RCC 7860 (cell line): ENCODE results near the gene KDM4C.
"Not testable (repeated sequence)": the region's sequence is repeated elsewhere in the genome, so short reads cannot be mapped to it uniquely, and the experiment has no call there.

ENCODE experiments used
- DNase-seq: peaks from one replicate; pipeline ENCODE4 v3.0.0-alpha.2; 2015; ENCODE audit warnings: low spot score
- FAIRE-seq: peaks from 2 replicates; lab custom pipeline; 2012; peaks lifted over from hg19 to GRCh38; lab: Jason Lieb, UNC

KDM4C gene

DNA sequence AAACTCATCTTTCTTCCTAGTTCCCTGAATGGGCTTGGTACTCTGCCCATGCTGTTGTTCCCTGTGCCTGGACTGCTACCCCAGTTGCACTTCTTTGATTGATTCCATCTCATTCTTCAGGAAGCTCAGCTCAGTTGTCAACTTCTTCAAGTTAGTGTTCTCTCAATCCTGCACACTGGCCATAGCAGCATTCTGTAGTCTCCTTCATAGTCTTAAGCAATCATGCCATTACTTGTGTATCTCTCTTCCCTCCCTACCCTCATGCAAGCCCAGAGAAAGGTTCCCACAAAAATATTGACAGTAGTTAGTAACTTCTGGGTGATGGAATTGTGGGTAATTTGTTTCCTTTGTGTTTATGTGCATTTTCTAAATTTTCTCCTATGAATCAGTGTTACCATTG lies 5.5 kb downstream of the KDM4C start:
- no peak for DNase-seq
- no peak for FAIRE-seq

DNA sequence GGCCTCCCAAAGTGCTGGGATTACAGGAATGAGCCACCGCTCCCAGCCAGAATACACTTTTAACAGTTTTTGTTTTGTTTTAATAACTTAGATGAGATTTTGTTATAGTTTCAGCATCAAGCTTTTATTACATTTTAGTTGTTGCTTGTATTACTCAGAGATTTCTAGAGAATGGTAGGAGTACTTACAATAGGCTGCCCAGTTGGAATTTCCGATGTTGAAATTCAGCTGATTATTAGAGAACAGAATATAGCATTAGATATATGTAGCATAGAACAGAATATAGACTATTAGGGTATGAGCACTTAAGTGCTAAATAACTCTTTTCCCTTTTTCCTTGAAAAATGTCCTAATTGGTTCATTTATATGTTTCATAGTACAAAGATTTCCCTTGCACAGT lies 6.2 kb downstream of the KDM4C start:
- FAIRE-seq: no peak

DNA sequence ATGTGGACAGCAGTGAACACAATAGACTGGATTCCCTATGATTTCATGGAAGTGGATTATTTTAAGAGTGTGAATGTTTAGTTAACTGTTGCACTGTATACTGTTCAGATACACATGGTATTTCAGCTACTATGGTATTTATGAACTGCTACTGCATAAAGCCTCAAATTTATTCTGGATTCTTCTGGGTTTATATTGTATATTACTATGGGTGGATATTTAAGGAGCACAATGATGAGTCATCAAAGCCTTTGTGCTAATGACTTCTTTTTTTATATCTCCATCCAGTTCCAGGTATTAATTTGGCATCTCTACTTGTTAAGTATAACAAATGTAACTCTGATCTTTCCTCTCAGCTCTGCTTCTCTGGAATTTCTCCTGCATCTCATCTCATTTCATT lies 6.8 kb downstream of the KDM4C start:
- FAIRE-seq (no peak), DNase-seq (no peak)

More for the DNA sequence above, 6.2 kb downstream of the KDM4C start:
- no peak for DNase-seq

DNA sequence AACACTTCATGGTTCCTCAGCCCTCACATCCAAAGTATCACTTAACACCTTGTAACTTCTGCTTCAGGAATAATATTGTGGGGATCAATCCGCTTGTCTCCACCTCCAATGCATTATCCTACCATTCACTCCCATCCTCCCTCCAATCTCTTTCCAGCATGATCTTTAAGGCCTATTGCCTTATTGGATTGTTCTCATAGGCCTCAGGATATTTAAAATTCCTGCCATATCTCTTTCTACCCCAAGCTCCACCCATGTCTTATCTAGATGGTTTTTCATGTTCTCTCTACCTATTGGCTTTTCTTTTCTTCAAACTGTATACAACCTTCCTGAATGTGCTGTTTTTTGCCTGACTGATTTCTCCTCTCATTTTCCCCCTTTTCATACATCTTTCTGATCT lies 7.2 kb downstream of the KDM4C start:
- FAIRE-seq (no peak), DNase-seq (no peak)

DNA sequence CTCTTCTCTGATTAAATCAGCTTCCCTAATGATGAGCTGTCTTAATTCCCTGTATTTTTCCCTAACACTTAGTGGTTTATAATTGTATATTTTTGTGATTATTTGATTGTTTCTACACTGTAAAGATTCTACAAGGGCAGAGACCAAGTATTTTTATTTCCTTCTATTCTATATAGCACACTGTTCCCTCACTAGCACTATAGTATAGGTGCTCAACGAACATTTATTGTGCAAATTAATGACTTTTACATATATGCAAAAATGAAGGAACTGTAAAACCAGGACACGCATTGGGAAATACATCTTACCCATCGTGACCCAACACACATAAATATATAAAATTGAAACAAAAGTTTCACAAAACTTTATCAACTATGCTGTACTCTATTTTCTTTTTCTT lies 7.6 kb downstream of the KDM4C start:
- DNase-seq (no peak), FAIRE-seq (no peak)

DNA sequence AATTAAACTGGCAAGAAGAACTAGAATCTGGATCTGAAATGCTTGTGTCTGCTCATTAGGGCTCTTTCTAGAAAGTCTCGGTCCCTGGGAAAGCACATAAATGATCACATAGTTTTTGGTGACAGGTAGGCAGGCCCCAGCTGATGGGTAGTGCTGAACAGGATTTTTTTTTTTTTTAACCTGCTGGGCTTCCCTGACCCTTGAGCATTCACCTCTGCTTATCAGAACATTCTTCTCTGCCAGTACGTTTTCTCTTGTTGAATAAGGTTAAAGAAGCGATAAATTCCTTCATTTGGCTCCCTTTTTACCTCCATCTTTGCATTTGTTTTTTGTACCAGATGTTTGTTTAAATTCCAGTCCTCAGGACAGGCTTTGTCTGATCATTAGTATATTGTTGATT lies 8.8 kb downstream of the KDM4C start:
- DNase-seq: no peak
- FAIRE-seq: no peak

DNA sequence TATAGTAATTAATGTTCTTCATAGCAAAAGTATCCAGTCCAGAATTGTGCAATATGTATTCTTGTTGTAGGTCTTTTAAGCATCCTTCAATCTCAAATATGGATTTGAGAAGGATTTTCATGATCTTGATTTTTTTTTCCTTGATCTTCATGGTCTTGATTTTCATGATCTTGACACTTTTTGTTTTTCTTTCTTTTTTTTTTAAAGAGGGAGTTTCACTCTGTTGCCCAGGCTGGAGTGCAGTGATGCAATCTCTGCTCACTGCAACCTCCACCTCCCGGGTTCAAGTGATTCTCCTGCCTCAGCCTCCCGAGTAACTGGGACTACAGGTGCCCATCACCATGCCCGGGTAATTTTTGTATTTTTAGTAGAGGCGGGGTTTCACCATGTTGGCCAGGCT lies 10.8 kb downstream of the KDM4C start:
- not testable (repeated sequence) for FAIRE-seq, DNase-seq

DNA sequence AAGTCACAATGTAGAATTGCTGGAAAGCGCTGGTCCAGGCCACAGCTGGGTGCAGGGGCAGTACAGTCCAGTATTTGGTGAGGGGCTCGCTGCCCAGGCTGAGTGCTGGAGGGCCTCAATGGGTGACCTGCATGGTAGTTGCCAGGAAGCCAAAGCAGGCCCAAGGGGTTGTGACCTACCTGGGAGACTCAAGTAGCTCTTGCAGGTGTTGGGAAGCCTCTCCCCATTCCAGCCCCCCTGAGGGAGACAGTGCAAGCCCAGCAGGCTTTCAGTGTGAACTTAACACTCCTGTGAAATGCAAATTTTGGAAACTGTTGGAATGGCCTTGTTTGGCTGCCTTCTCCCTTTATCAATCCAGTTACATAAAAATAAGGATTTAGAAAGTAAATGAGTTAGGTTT lies 13.9 kb downstream of the KDM4C start:
- no peak for FAIRE-seq
- DNase-seq: no peak

DNA sequence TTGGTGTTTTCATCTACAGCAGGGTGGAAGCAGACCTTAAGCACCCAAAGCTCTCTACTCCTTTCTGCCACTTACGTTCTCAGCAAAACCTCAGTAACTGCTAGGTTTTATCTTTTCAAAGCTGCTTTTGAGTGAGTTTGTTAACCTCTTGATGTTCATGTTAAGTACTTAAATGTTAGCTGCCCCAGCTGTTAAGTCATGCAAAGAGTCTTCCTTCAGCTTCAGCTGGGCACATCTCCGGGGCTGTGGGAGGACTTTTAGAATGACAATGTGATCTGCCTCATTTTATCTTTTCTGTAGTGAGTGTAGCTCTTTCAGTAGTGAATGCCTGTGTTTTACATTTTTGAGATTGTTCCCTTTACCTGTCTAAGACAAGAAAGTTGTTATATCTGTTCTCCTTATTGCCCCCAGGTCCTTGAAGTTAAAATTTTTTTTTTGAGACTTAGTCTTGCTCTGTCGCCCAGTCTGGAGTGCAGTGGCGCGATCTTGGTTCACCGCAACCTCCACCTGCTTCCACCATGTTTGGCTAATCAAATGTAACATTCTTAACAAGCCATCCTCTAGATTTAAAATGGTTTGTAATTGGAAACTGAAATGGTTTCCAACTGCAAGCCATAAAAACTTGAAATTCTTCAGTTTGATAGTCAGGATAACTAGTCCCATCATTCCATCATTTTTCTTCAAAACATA lies 19.6 kb downstream of the KDM4C start:
- DNase-seq (no peak), FAIRE-seq (no peak)

DNA sequence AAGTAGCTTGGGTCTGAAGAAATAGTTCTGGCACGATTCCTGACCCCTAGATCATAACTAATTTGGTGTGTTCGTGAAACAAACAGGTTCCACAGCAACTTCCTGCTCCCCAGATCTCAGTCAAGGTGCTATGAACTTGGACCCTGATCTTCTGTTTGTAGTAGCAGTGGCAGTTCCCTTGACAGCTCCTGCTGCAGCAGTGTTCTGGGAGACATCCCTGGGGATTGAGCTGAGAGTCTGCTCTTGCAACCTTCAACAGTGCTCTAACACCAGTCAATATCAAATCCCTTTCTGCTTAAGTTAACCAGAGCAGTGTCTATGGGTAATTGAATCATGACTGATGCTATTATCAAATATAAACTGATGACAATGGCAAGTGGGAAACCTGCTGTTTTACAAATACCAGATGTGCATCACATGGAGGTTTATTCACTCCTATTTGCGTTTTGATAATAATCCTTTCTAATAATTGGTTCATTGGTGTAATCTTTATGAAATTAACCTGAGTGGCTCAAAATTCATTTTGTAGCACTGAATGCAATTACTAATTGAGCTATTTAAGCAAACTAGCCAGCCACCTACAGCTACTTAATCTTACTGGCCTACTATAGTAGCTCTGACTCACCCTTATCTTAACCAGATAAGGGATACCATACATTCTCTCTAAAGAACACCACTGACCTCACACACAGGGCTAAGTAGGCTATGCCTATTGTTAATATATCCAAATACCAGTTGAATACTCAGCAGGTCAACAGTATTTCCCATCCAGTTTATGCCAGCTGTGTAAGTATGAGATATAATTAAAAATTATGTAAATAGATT lies 21.9 kb downstream of the KDM4C start:
- peak; percentile 51 for DNase-seq
- FAIRE-seq: peak; percentile 55

DNA sequence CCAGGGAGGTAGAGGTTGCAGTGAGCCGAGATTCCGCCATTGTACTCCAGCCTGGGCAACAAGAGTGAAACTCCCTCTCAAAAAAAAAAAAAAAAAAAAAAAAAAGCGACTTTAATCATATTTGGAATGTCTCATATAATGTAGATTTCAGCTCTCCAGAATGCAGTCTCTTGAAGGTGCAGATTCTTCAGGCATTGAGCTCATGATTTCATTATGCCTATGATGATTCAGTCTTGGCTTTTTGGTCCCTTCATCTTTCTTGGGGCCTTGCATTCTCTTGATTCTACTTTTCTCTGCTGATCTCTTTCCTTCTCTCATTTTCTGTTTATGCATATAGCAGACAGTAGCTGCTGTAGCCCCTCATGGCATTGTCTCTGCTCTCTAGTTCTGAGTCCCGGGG lies 22.9 kb downstream of the KDM4C start:
- no peak for DNase-seq
- FAIRE-seq: no peak

DNA sequence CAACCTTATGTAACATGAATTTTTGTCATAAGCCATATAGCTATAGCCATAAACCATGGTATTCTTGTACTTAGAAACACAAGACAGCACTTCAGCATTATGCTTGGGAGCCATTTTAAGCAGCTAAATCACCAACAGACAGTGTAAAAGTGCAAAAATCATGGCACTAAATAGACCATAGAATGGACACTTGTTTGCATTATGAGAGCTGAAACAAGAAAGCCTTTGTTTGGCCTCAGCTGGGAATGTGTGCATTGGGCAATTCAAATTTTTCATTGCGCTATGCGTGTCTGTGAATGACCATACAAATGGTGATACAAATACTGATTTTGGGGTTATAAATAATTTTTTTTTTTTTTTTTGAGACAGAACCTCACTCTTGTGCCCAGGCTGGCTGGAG lies 23.7 kb downstream of the KDM4C start:
- no peak for FAIRE-seq
- DNase-seq: no peak

DNA sequence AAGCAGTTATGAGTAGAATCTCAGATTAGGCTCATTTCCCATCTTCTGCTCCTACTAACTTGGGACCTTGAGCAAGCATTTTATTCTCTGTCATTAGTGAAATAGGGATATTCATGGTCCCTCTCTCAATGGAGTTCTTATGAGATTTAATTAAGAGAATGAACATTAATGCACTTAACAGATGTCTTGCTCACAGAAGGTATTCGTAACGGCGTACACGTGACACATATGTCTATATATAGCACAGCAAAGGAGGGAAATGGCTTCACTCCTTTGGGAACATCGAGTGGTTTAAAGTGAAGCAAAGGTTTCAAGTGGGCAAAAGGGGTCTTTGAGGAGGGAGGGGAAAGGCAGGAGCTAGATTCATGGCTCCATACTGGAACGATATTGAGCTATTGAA lies 24.6 kb downstream of the KDM4C start:
- FAIRE-seq: no peak

DNA sequence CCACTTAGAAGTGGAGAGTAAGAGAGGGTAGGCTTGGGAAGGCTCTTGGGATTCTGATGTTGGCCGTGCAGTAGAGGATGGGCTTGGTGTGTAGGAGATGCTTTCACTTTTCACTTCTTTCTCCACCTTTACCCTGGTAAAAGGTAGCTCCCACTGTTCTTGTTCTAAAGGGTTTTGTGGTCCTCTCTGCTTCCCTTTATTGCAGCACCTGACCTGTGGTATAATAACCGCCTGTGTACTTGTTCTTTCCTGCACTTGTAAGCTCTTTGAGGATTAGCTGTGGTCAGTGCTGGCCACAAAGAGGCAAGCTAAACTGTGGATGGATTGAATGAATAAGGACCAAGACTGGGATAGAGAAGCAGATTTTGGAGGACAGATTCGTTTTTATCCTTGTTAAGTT lies 25.2 kb downstream of the KDM4C start:
- no peak for FAIRE-seq

More for the DNA sequence above, 24.6 kb downstream of the KDM4C start:
- no peak for DNase-seq

DNA sequence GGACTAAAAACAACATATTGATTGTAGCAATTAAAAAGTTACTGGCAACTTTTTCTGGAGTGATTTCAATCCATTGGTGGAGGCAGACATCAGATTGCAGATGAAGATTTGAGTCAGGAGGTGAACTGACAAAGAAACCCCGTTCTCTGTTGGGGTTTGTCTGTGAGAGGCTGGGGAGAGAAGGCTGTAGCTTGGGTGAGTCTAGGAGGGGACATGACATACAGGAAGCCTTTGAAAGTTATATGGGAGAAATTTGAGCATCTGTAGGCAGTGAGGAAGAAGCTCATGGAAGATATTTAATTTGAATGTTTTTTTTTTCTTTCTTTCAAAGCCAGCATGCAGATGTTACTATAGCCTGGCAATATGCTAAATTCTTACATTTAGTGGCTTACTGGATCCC lies 26.0 kb downstream of the KDM4C start:
- DNase-seq (no peak), FAIRE-seq (no peak)

More for the DNA sequence above, 25.2 kb downstream of the KDM4C start:
- DNase-seq: no peak

DNA sequence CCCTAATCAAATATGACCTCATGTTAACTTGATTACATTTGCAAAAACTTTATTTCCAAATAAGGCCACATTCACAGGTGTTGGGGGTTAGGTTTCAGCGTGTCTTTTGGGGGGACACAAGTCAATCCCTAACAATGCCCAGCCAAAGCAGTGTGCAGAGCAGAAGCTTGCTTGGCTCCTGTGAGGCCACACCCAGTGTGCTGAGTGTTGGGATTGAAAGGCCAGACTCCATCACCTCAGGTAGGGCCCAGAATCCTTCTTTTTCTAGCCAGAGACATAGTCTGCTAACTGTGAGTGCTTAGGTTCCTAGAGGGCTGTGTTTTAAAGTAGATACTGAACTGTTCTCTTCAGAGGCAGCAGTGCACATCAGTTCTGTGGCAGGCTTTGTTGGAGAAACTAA lies 27.9 kb downstream of the KDM4C start:
- DNase-seq (no peak), FAIRE-seq (no peak)

DNA sequence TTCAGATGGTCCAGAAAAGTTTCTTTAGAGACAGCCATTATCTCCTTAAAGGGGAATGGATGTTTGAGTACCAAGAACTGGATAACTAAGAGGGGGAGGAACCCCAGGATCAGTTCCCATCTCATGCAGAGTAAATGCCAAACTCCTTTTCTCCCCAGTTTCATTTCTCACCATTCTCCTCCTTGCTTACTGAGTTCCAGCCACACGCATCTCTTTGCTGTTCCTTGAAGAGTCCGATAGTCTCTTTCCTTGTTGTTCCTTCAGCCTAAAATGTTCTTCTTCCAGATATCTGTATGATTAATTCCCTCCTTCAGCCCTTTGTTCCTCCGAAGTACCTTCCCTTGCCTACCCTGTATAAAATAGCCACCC lies 30.0 kb downstream of the KDM4C start:
- no peak for FAIRE-seq
- no peak for DNase-seq

DNA sequence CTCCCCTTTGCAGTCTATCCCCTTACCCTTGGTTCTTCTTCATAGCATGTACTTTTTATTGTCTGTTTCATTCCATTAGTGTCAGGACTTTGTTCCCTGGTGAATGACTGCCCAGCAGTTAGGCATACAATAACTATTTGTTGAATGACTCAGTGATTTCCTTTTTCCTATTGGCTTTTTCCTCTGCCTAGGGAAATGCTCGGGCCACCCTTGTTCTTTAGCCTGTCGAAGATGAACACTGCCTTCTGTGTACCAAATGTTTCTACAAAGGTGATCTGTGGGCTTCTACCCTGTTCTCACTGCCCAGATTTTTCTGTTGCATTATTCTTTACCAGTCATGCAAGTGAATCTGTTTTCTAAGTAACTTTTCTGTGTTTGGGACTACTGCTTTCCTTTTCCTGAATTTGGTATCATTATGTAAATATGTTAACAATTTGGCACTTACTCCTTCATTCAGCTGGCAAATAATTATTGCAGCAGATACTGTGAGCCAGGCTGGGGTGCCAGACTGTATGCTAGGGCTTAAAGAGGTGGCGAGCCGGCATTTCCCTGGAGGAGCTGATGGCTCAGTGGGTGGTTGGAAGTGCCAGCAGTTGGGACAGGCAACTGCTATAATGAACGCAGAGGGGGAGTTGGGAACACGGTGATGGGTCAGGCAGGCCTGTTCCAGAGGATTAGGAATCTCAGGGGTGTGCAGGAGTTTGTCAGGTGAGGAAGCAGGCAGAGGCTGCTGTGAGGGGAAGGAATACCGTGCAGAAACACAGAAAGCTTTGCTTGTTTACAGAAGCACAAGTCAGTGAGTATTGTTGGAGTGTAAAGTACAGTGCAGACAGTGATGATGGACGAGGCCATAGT lies 30.6 kb downstream of the KDM4C start:
- peak; percentile 54 for DNase-seq
- peak; percentile 79 for FAIRE-seq

DNA sequence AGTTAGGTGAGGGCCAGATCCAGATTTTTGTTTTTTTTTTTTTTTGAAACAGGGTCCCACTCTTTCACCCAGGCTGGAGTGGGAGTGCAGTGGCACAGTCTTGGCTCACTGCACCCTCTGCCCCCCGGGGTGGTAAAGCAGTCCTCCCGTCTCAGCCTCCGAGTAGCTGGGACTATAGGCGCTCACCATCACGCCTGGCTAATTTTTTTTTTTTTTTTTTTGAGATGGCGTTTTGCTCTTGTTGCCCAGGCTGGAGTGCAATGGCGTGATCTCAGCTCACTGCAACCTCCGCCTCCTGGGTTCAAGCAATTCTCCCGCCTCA lies 31.2 kb downstream of the KDM4C start:
- FAIRE-seq, DNase-seq: not testable (repeated sequence)

DNA sequence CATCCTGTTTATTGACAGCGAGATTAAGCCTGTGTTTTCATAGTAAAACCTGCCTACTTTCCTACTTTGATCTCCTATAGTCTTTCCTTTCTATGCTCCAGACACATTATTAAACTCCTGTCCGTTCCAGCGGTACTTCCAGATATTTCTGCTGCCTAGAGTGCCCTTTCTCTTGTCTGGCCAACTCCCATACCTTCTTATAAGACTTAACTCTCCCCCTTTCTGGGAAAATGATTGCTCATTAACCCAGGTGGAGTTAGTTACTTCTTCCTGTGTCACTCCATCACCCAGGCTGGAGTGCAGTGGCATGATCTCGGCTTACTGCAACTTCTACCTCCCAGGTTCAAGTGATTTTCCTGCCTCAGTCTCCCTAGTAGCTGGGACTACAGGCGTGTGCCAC lies 33.1 kb downstream of the KDM4C start:
- FAIRE-seq (no peak), DNase-seq (no peak)

DNA sequence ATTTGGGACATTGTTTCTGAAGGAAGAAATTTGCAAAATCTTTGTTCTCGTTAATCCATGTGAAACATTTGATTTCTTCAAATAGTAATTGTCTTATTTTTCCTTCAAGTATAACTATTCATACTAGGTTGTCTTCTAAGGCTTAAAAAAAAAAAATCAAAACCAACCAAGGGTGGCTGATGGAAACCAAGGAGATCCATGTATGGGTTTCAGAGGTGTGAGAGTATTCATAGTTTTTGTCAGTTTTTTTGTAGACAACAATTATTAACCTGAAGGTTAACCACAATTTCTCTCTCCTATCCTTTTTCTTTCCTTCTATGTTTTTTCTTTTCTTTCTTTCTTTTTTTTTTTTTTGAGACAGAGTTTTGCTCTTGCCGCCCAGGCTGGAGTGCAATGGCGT lies 35.4 kb downstream of the KDM4C start:
- FAIRE-seq (no peak), DNase-seq (no peak)

DNA sequence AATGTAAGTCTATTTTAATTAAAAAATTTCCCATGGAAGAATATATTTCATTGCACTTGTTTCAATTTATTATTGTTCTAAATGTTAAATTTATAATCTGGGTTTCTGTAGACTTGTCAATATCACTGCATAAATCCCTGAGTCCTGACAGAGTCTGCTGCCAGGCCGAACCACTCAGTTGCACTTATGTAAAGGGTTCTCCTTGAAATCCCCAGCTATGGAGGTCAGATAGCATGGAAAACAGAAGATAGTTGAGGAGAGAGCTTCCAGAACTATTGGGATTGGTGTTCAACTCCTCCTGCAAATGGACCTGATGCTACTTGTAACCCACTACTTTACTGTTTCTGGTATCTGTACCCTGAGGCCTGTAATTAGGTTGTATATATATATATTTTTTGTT lies 37.2 kb downstream of the KDM4C start:
- DNase-seq: no peak
- no peak for FAIRE-seq
